GM12875 (cell line): ENCODE measurements around the gene NOS2.
"Not testable (repeated sequence)": the region's sequence is repeated elsewhere in the genome, so short reads cannot be mapped to it uniquely, and the experiment has no call there.

ENCODE experiments used
- H3K4me3 ChIP-seq: one replicate; pipeline ENCODE4 v1.5.1; 2011; ENCODE audit warnings: low read depth, low read length, control low read depth
- CTCF ChIP-seq: IDR thresholded peaks from 2 replicates; pipeline ENCODE4 v1.5.1; 2011; ENCODE audit warnings: low read depth, mild to moderate bottlenecking, control low read depth, inconsistent platforms, low read length, moderate library complexity, borderline replicate concordance; ENCODE audit not compliant: insufficient read depth

Gene NOS2

GRCh38 chr17:27825459-27825858, 25.1 kb upstream of the NOS2 start:
- TF ChIP-seq CTCF: no peak
- no peak overlapping the region for H3K4me3 ChIP-seq

- H3K4me3 ChIP-seq: no peak overlapping the region
- TF ChIP-seq CTCF: no peak
Measured at GRCh38 chr17:27824745-27825144, 24.4 kb upstream of the NOS2 start.

GRCh38 chr17:27824176-27824715, 23.9 kb upstream of the NOS2 start:
- no peak for TF ChIP-seq CTCF
- H3K4me3 ChIP-seq: no peak overlapping the region

GRCh38 chr17:27822108-27822507, 21.8 kb upstream of the NOS2 start:
- not testable (repeated sequence) for H3K4me3 ChIP-seq

GRCh38 chr17:27821318-27821717, 21.0 kb upstream of the NOS2 start:
- no peak for TF ChIP-seq CTCF
- H3K4me3 ChIP-seq: no peak overlapping the region

GRCh38 chr17:27819145-27819544, 18.8 kb upstream of the NOS2 start:
- TF ChIP-seq CTCF: no peak
- H3K4me3 ChIP-seq: no peak overlapping the region

GRCh38 chr17:27818401-27819105, 18.2 kb upstream of the NOS2 start:
- no peak for TF ChIP-seq CTCF
- no peak overlapping the region for H3K4me3 ChIP-seq
